ENCODE measurements around the gene ARHGAP19.

ARHGAP19 gene

DNA sequence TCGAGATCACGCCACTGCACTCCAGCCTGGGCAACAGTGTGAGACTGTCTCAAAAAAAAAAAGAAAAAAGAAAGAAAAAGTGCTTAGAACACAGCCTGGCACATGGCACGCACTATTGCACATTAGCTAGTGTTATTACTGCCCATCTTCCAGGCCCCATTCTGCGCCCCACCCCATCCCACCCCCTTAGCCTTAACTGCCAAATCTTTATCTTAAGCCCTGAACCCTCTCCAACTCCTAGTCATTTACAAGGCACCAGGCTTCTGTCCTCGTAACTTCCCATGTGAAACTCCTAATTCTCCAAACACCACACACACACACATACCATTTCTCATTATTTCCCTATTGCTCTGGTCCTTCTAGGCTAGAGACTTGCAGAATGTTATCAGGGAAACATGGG is 37.3 kb upstream of the ARHGAP19 start:
- DNase-seq (ENCODE audit: low read depth) = no peak
- H3K4me3 ChIP-seq (ENCODE audit: control insufficient read depth, low read depth, low read length) = no peak overlapping the region
- TF ChIP-seq, protein P1, sequence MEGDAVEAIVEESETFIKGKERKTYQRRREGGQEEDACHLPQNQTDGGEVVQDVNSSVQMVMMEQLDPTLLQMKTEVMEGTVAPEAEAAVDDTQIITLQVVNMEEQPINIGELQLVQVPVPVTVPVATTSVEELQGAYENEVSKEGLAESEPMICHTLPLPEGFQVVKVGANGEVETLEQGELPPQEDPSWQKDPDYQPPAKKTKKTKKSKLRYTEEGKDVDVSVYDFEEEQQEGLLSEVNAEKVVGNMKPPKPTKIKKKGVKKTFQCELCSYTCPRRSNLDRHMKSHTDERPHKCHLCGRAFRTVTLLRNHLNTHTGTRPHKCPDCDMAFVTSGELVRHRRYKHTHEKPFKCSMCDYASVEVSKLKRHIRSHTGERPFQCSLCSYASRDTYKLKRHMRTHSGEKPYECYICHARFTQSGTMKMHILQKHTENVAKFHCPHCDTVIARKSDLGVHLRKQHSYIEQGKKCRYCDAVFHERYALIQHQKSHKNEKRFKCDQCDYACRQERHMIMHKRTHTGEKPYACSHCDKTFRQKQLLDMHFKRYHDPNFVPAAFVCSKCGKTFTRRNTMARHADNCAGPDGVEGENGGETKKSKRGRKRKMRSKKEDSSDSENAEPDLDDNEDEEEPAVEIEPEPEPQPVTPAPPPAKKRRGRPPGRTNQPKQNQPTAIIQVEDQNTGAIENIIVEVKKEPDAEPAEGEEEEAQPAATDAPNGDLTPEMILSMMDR (IDR thresholded peaks at IDR 0.05; ENCODE audit: control insufficient read depth, insufficient read depth, low read depth, low read length, missing control alignments) = no peak

DNA sequence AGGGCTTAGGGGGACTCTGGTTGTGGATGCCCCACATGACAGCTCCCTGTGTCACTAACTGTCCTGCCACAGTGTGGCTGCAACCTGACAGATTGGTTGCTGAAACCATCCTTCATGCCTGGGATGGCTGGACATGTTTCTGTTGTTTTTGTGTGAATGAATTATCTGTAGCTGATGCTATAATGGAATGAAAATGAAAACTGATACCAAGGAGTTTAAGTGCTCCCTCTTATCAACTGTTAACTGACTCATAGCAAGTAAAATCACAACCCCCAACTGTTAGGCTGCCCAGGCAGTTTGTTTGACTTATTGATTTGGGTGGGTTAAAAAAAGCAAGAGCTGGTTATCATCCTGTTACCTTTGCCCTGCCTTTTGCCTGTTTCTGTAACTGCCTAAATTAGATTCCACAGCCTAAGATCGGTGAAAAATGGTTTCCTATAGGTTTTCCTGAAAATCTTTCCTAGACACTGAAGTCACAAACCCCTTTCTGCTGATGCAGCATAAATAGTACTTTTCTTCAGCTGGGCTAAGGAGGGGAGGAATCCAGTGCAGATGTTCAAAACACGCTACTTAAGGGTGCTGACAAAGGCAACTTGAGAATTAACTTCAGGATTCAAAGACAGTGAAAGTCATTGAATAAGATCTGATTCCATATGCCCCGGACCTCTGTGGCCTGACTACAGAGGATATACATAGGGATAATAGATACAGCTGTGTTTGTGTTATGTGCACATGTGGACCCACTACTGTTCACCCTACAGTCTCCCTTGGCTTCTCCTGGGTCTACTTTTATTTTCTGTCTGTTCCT is 36.4 kb upstream of the ARHGAP19 start:
- DNase-seq (ENCODE audit: low read depth) = no peak
- TF ChIP-seq, protein P1 (IDR thresholded peaks at IDR 0.05; ENCODE audit: control insufficient read depth, insufficient read depth, low read depth, low read length, missing control alignments) = no peak
- no peak overlapping the region for H3K4me3 ChIP-seq (ENCODE audit: control insufficient read depth, low read depth, low read length)

DNA sequence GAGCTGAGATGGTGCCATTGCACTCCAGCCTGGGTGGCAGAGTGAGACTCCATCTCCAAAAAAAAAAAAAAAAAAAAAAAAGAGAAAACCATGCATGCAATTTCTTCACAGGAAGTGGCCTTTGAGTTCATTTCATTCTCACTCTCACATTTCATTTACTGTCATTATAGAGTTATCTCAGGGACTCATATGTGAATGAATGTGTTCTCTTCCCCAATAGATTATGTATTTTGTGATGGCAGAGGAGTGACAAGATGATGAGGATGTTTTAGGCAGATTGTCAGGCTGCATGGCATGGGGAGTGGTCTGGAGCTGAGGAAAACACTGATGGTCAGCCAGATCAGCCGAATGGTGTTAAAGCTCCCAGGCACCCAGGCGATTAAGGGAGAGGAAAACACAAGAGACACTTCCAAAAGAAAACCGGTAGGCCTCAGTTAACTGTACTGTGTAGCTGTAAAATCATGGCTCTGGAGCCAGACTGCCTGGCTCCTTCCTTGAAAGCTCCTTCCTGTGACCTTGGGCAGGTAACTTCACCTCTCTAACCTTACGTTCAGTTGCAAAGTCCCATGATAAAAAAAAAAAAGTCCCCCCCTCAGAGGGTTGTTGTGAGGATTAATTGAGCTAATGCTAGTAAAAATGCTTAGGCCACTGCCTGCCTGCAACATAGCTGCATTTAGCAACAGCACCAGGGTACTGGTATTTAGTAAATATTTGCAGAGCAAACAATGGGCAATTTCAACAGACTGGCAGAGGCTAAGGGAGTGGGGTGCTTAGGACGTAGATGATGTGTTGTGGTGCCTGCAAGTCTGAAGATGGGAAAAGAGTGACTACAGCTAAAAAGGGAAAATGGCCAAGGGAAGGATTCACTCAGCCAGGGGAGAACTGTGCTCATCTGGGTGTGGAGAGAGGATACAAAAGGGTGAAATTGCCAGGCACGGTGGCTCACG is 35.2 kb upstream of the ARHGAP19 start:
- TF ChIP-seq, protein P1 (IDR thresholded peaks at IDR 0.05; ENCODE audit: control insufficient read depth, insufficient read depth, low read depth, low read length, missing control alignments) = no peak
- no peak for DNase-seq (ENCODE audit: low read depth)
- H3K4me3 ChIP-seq (ENCODE audit: control insufficient read depth, low read depth, low read length) = no peak overlapping the region

DNA sequence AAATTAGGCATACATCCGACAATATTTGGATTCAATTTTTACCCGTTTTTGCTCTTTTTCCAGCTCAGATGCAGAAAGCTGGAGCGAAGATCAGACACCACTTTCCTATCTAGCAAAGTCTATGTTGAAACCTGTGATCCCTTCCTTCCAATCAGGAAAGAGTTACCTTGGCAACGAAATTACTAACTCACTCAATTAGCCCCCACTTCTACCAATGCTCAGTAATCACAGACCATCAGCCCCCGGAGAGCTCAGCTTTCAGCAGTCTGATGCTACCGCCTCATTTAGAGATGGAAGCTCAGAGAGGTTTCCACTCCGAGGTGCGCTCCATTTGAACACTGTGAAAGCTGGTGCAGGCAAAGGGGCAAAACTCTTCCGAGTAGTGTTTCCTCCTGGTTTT is 33.3 kb upstream of the ARHGAP19 start:
- no peak for DNase-seq (ENCODE audit: low read depth)
- TF ChIP-seq, protein P1 (IDR thresholded peaks at IDR 0.05; ENCODE audit: control insufficient read depth, insufficient read depth, low read depth, low read length, missing control alignments) = no peak
- H3K4me3 ChIP-seq (ENCODE audit: control insufficient read depth, low read depth, low read length) = no peak overlapping the region

DNA sequence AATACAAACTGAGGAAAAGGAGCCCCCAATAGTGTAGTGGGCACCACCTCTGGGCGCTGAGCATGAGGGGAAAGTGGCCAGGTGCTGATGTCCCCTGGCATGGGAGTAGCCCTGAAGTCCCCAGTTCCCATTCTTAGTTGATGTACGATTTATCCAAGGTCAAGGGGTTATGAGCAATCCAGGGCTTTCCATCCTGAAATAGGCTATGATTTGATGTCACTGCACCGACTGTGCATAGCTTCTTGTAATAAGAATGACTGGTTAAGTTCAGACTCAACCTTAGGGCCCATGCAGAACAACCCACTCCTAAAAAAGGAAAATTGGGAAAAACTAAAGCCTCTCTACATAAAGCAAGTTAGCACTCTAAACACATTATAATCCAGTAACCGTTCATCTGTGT is 31.1 kb upstream of the ARHGAP19 start:
- DNase-seq (ENCODE audit: low read depth) = no peak
- no peak overlapping the region for H3K4me3 ChIP-seq (ENCODE audit: control insufficient read depth, low read depth, low read length)
- TF ChIP-seq, protein P1 (IDR thresholded peaks at IDR 0.05; ENCODE audit: control insufficient read depth, insufficient read depth, low read depth, low read length, missing control alignments) = no peak

DNA sequence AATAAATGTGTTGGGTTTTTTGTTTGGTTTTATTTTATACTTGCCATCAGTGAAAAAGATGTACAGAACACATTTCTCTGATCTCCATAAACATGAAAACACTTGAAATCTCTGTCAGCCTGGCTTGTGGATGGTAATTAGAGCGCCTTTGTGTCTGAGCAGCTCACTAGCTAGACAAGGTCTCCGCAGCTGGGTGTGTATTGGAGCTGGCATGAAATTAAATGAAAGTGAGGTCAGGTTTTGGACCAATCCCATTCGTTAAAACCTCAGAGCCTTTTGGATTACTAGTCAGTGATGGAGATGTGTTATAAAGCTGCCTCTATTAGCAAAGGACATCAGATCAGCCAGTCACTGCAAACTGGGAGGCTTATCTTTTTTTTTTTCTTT is 29.4 kb upstream of the ARHGAP19 start:
- TF ChIP-seq, protein P1 (IDR thresholded peaks at IDR 0.05; ENCODE audit: control insufficient read depth, insufficient read depth, low read depth, low read length, missing control alignments) = no peak
- no peak for DNase-seq (ENCODE audit: low read depth)
- H3K4me3 ChIP-seq (ENCODE audit: control insufficient read depth, low read depth, low read length) = no peak overlapping the region
